Upper lobe of left lung (tissue), 4 donors: ENCODE measurements around the gene MANEA.

Experiments
- CTCF ChIP-seq, 6 experiments: fragments of 450-650 bp in 4 of 6; fragments of 200-600 bp in 2 of 6; sonication (generic) in 2 of 6; IDR thresholded peaks; one replicate each; pipeline ENCODE4 v1.5.1; 2016 to 2019; ENCODE audit warnings: antibody characterized with exemption in 6 of 6
- EP300 ChIP-seq, 4 donors: sonication (generic); formaldehyde crosslinking; IDR thresholded peaks; one replicate each; pipeline ENCODE4 v1.5.1; 2017; ENCODE audit warnings: antibody characterized with exemption in 4 of 4, control low read depth in 2 of 4
- POLR2A ChIP-seq, 4 donors: fragments of 450-650 bp; IDR thresholded peaks; one replicate each; pipeline ENCODE4 v1.5.1; 2016 to 2017; ENCODE audit warnings: antibody characterized with exemption in 4 of 4, mild to moderate bottlenecking in 2 of 4
- POLR2AphosphoS5 ChIP-seq, 2 donors: sonication (generic); formaldehyde crosslinking; IDR thresholded peaks; one replicate each; pipeline ENCODE4 v1.5.1; 2017; ENCODE audit warnings: antibody characterized with exemption in 2 of 2

- TF ChIP-seq POLR2A (IDR thresholded peaks at IDR 0.05) (no peak), CTCF (IDR thresholded peaks at IDR 0.05) (no peak), POLR2AphosphoS5 (IDR thresholded peaks at IDR 0.05) (no peak), EP300 (IDR thresholded peaks at IDR 0.05) (no peak)
Measured at GRCh38 chr6:95530176-95530819, 47.0 kb upstream of the MANEA start.
